ENCODE data around the gene TUBB4B. TPM values are rescaled to one million over a fixed set of nuclear protein-coding genes. Genes with fewer than 3 reads are reported as not detected.

TUBB4B gene
- total RNA-seq, 4 donors from 2014 or later, result 174 to 409 (median 322) TPM

DNA sequence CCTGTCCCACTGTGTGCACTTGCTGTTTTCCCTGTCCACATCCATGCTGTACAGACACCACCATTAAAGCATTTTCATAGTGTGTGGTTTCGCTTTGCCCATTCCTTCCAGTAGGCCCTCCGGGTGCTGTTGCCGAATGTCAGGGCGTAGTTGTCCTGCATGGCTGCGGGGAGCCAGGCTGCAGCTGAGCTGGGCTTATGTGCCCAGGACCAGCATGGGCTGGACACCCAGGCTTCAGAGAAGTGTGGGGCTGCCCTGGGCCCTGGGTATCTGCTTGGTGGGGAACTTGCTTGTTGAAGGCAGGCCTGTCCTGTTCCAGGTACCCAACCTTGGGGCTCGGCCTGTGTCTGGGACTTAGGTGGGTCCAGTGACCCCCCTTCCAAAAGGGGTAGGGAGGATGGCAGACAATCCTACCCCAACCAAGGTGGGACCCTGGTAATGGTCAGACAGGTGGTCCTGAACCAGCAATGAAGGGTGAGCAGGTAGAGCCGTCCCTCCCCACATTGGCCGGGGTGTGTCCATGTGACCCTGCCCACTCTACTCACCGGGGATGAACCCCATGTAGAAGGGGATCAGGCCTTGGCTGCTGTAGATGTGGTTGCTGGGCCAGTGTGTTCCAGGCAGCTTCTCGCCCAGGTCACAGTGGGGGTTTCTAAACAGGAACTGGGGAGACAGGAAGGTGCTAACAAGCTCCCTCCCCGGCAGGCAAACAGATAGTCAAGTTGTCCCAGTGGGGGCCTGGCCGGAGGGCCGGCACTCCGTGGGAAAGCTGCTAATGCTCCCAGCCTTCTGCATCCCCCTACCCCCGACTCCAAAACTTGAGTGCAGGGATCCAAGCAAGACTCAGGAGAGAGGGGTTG, 2.8 kb downstream of the TUBB4B start:
- no peaks in the 10 kb centered on the region for H3K27me3 ChIP-seq
- H3K4me1 ChIP-seq, result peaks cover 0 to 34% (median 0%) of the 10 kb centered on the region in 4 donors
- DNase-seq, result no peak
- H3K4me3 ChIP-seq, result peak overlapping the region in 2 of 4 donors; percentile 70 to 99
- peak overlapping the region in 1 of 4 donors; percentile 30 for H3K27ac ChIP-seq
- TF ChIP-seq CTCF (IDR thresholded peaks at IDR 0.05) (no peak), POLR2A (IDR thresholded peaks at IDR 0.05) (peak; percentile 9 to 19)
- peaks cover 0 to 19% (median 0%) of the 10 kb centered on the region in 3 donors for H3K36me3 ChIP-seq
- H3K9me3 ChIP-seq, result no peaks in the 10 kb centered on the region

DNA sequence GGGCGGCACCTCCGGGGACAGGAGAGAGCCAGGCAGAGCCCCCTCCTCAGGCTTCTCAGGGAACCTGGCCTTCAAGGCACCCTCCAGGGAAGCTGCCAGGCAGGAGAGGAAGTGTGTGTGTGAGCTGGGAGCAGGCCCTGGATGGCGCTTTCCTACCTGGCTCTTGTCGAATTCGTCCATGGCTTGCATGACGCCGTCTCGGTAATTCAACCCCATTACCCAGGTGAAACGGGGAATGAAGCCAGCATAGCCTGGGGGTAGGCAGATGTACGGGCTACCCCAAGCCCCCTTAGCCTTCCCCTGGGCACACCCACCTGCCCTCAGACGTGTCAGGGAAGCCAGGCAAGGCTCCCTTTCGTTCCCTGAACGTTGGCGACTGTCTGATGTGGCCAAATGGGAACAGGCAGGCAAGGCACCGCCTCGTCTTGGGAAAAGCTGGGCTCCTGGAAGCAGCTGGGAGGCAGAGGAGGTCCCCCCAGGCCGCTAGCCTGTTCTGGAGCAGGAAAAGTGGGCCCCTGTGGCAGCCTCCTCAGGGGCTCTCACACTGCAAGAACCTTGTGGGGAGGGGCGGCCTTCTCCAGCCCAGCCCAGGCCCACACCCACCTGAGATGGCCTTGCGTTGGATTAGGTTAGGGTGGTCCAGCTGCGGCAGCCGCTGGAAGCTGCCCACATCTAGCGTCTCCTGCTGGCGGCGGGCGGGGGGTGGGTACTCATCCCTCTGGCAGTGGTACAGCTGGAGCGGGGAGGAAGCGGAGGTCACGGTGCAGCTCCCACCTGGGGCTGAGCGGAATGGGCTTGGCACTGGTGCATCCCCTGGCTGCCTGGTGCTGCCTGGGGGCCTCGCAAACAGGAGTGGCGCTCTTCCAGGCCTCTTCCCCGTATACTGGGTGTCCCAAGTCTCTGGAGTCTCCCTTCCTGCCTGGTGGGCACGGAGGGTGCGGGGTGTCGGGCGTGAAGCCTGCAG, 3.7 kb downstream of the TUBB4B start:
- H3K36me3 ChIP-seq, result peaks cover 0 to 19% (median 0%) of the 10 kb centered on the region in 3 donors
- no peak for TF ChIP-seq POLR2A (IDR thresholded peaks at IDR 0.05)
- no peak for TF ChIP-seq CTCF (IDR thresholded peaks at IDR 0.05)
- DNase-seq, result no peak
- H3K27ac ChIP-seq, result peak overlapping the region in 1 of 4 donors; percentile 8
- no peaks in the 10 kb centered on the region for H3K27me3 ChIP-seq
- H3K9me3 ChIP-seq, result no peaks in the 10 kb centered on the region
- no peak overlapping the region for H3K4me3 ChIP-seq
- H3K4me1 ChIP-seq, result peaks cover 0 to 25% (median 0%) of the 10 kb centered on the region in 4 donors

DNA sequence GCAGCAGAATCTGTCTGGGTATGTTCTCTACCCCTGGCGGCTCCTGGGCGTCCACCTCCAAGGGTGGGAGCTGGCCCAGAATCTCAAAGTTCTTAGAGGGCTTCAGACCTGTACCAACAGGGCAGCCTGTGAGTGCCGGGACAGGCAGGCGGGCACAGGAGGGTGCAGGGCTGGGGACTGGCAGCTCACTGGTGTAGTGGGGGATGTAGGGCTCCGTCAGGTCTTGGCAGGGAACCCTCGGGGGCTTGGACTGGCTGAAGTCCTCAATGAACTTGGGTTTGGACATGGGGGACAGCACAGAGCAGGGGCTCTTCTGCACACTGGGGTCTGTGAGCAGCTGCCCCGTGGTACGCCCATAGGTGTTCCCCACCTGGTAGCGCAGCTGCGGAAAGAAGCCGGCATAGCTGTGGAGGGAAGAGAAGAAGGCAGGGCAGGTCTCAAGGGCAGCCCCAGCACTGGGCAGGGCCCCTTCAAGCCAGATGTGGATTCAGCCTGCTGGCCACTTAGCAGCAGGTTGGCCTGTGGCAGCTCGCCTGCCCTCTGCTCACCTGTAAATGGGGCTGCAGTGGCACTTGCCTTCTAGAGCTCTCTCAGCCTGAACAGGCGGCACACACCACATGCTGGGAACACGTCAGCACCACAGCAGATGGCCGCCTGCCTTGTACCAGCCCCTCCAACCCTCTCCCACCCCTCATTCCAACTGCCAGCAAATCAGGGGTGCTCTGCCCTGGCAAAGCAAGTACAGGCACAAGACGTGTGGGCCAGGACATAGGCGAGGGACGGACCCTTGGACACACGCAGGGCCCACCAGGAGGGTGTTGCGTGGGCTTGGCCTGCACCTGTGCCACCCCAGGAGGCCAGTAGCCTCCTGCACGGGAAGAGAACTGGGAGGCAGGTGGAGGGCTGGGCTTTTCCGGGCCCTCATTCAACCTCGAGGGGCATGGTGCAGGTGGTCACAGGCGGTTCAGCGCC, 4.6 kb downstream of the TUBB4B start:
- peaks cover 0 to 19% (median 0%) of the 10 kb centered on the region in 3 donors for H3K36me3 ChIP-seq
- TF ChIP-seq POLR2A (IDR thresholded peaks at IDR 0.05), result no peak
- no peak for TF ChIP-seq CTCF (IDR thresholded peaks at IDR 0.05)
- no peak overlapping the region for H3K4me3 ChIP-seq
- DNase-seq, result no peak
- no peak overlapping the region for H3K27ac ChIP-seq
- H3K27me3 ChIP-seq, result no peaks in the 10 kb centered on the region
- no peaks in the 10 kb centered on the region for H3K9me3 ChIP-seq
- H3K4me1 ChIP-seq, result peaks cover 0 to 22% (median 0%) of the 10 kb centered on the region in 4 donors

GRCh38 chr9:137247135-137247915, 6.2 kb downstream of the TUBB4B start:
- Histone ChIP-seq H3K27me3 (no peaks in the 10 kb centered on the region), H3K9me3 (no peaks in the 10 kb centered on the region), H3K36me3 (peaks cover 0 to 14% (median 0%) of the 10 kb centered on the region in 3 donors), H3K27ac (no peak overlapping the region), H3K4me1 (peaks cover 0 to 18% (median 0%) of the 10 kb centered on the region in 4 donors), H3K4me3 (no peak overlapping the region)
- no peak for TF ChIP-seq POLR2A (IDR thresholded peaks at IDR 0.05)
- TF ChIP-seq CTCF (IDR thresholded peaks at IDR 0.05), result no peak
- no peak for DNase-seq

All from Peyer's patch (tissue), 4 donors.